HG02943 (cell line): ENCODE results near the gene TMEM18.

Source experiments
- ATAC-seq: cut with Tn5 transposase; IDR thresholded peaks from one replicate; pipeline ENCODE4 v1.9.1; 2021; ENCODE audit warnings: mild to moderate bottlenecking, low read depth, moderate library complexity; ENCODE audit not compliant: unreplicated experiment

Gene TMEM18

DNA sequence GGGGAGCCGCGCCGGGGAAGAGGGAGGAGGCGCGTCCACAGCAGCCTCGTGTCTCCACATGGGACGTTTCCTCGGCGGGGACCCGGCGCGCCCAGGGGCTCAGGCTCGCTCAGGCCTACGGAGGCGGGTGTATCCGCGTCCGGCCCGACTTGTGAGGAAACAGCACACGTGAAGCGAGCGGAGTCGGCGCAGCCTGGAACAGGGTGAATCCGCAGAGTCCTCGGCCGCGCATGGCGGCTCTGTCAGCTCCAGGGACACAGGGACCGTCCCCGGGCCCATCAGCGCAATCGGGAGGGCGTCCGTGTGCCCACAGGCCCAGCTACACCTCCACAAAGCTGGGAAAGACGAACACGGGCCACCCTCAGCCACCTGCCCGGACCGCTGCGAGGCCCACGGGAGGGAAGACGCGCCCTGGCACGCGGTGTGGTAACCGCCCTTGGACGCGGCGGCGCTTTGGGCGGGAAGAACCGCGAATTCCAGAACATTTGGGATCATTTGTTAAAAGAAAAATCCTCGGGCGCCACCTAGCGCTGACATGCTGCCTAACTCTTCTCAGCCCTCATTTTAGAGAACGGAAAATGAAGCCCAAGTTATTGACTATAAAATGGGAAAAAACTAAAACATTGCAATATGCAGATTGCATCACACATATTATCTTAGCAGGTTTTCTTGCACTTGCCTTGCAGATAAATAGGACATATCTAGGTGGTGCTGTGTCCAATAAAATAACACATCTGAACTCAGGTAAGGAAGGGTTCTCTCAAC lies 40.4 kb downstream of the TMEM18 start:
- ATAC-seq = no peak

DNA sequence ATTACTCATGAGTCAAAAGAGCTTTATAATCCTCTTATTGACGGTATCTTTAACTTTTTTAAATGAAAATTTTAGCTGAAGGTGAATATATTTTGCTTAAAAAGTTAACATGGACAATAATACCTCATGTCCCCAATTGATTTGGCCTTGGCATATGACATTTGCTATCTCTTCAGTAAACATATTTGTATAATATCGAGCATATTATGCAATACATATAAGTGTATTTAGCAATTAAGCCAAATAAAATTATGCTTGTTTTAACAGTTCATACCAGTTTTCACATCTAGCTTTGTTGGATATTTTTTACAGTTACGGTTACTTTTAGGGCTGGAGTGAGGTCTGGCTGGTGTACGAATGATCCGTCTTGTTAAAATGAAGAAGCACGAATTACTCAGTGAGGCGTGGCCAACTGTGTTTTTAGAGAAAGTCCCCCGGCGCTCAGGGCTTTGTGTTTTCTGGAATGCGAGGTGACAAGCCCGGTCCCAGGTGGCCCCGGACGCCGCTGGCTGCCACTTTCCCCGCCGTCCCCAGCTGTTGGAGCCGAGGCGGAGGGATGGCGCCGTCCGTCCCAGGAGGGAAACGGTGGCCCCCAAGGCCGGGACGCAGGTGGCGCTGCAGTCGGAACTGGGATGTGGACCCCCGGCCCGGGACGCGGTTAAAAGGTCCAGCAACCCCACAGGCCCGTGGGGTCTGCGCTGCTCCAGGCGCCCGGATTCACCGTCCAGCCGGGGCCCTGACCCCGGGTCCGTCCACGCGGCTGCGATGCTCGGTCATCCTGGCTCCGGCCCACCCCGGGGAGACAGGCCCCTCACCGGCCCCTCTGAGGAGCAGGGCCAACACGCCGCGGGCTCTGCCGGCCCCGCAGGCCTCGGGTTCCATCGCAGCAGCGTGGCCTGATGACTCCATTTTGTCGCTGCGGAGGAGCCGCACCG lies 41.3 kb downstream of the TMEM18 start:
- no peak for ATAC-seq

DNA sequence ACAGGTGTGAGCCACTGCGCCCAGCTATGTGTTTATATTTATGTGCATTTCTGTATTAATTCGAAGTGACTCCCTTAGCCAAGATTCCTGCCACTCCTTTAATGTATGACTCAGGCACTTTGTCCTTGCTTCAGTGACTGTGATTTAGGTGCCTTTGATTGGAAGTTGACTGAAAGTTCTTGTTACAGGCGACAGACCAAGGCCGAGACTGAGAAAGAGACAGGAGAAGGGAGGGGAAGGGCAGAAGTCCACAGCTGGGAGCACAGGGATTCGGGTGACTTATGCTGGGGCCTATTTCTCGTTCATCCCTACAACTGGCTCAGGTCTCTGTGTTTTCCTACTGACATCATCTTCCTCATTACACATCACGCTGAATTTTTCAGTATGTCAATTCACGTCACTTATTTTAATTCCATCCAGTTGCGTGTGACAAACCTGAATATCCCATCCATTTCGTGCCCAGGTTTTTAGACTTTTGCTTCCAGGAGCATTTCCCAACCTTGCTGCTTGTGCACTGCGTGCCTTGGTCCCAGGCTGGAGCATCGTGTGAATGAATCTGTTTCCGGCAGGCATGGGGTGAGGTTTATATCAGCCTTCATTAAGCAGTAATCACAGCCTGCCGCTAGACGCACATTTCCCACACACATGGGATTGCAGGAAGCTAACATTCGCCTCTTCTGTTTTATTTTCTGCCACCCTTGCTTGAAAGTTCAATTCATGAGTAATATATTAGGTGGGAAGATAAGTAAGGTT lies 42.4 kb downstream of the TMEM18 start:
- no peak for ATAC-seq

DNA sequence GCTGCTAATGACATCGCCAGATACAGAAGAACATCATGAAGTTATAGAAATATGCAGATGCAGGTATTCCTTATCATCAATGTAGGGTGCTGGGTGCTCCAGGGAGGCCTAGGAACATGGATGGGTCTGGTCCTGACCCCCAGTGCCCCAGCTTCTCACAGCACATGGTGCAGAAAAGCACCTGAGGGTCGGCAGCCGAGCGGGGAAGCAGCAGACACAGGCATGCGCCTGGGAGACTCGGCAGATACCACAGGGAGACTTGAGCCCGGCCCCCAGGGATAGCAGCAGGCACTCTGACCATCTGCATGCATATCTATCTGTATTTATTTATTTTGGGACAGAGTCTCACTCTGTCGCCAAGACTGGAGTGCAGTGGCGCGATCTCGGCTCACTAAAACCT lies 43.2 kb downstream of the TMEM18 start:
- ATAC-seq = no peak

DNA sequence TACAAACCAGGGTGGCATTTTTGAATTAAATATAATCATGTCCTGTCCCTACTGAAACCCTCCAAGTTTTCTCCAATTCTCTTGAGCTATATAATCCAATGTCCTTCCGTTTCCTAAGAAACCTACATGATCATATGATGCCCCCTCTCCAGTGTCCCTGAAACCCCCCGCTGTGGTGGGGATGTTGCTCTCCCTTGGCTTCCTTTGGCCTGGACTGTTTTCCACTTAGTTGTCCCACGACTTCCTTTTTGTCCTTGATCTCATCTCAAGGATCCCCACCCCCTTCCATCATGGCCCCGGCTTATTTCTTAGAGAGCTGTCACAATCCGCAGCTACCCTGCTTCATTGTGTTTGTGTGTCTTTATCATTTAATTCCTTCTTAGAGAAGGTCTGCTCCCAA lies 43.8 kb downstream of the TMEM18 start:
- no peak for ATAC-seq

DNA sequence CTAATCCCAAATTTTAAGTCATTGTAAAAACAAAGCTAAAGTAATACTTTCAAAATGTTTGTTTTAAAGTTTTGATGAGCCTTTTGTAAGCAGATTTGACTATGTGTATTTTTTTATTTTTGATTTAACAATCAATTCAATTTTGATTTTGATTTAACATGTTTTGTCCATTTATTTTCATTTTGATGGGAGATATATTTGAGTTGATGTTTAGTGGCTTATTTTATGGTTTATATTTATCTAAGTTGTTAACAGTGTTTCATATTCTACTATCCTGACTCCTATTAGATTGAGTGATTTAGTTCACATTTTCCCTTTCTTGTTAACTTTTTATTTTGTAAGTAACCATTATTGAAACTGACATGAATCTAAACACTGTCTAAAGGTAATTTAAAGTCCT lies 44.7 kb downstream of the TMEM18 start:
- no peak for ATAC-seq

DNA sequence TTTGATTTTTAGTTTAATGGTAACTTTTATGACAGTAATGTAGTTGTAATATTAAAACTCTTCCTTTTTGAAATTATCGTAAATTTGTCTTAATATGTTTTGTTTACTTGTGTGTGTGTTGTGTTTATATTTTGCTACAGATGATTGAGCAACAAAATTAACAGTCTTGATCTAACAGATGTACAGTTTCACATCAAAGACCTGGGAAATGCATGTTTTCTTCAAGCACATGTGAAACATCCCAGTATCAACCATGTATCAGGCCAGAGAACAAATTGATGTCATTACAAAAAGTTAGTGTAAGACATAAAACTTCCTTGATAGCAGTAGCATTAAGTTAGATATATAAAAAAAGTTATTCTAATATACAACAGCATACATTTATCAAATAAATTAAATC lies 45.5 kb downstream of the TMEM18 start:
- ATAC-seq = no peak

DNA sequence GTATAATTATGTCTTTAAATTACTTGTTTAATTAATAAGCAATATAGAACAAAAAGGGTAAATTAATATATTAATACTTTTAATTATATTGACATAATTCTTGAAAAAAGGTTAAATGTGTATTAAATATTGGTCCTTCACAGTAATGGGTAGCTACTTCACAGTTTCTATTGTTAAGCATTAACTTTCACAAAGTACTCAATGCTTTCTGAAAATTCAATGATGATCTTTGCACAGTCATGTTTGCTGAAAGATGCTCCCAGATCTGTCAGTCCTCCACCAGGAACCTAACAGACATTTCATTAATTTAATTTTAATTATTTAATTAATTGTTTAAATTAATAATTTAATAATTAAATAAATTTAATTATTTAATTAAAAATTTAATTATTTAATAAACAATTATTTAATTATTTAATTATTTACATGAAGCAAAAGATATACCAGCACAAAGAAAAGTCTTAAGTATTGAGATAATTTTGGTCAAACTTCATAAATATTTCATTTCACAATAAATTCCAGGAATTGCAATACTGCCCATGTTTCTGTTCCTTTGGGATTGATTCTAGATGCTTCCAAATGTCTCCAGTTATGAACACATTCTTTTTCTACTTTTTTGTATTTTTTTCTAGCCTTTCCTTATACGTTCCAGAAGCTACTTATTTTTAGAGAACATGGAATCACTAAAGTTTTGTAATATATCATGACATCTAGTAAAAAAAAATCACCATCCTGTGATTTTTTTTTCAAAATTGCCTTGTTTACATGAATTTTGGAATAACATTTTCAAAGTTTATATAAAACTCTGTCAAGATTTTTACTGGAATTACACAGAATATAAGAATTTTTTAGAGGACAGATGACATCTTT lies 46.5 kb downstream of the TMEM18 start:
- no peak for ATAC-seq

DNA sequence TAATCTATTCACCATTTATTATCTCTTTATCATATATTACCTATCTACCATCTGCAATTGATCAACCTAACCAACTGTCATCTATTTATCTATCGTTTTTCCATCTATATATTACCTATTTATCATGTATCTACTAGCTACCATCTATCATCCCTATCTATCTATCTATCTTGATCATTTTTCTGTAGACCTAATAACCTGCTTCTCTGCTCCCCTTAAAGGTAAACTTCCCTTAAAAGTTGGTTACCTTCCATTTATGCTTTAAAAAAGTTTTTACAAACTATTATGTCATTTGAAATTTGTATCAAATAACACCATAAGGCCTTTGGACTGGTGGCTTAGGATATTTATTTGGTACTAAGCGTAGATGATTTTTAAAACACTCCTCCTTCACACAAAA lies 47.2 kb downstream of the TMEM18 start:
- ATAC-seq = no peak

DNA sequence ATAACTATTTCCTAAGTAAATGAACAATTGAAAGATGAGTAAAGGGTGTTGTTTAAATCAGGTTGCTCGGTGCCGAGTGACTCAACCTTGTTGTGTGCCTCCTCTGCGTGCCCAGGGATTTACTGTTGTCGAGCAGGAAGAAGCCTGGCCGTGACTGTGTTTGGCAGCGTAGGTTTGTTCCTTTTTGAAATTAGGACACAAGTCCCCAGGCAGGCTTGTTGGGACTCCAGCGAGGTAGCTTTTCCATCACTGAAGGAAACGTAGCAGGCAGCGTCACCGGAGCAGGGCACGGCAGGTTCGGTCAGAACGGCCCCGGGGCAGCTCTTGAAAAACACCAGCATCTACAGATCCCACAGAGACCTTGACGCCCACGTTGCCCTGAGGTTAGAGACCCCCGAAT lies 48.6 kb downstream of the TMEM18 start:
- no peak for ATAC-seq

DNA sequence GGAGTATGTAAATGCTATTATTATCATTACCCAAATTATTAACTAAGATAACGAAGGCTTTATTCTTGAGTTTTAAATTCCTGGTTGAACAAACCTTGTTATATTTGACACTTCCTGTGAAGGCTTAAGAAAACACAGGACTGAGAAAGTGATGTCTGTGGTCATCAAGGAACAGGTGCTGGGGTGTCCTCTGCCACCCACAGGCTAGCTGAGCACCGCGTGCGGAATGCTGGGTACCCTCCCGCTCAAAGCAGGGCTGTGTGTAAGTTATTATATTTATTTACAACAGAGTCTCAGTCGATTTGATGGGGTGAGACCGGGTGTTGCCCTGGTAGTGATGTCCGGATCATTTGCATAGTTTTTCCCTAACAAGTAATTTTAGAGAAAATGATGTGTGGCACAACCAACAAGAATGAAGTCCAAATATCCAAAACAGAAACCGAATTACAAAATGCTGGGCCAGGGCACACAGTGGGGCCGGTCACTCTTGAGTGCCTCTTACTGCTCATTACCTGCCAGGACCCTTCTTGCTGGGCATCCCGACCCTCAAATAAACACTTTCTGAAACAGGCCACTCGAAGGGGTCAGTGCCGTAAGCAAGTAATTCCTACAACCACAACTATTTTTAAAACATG lies 49.2 kb downstream of the TMEM18 start:
- no peak for ATAC-seq

DNA sequence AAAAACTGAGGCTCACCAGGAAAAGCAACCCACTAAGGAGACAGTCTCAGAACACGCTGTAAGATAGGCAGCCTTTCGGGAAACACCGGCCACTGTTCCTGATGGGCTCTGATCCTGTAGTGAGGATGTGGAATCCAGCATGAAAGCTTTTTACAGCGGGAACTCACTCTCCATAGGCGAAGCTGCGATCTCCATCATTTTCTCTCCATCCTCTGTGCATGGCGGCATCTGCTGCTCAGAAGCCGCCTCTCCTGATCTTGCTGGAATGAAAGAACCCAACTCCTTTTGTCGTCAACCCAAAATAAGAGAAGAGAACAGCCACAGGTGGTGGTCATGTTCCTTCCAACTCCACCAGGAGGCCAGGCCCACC lies 49.9 kb downstream of the TMEM18 start:
- no peak for ATAC-seq

DNA sequence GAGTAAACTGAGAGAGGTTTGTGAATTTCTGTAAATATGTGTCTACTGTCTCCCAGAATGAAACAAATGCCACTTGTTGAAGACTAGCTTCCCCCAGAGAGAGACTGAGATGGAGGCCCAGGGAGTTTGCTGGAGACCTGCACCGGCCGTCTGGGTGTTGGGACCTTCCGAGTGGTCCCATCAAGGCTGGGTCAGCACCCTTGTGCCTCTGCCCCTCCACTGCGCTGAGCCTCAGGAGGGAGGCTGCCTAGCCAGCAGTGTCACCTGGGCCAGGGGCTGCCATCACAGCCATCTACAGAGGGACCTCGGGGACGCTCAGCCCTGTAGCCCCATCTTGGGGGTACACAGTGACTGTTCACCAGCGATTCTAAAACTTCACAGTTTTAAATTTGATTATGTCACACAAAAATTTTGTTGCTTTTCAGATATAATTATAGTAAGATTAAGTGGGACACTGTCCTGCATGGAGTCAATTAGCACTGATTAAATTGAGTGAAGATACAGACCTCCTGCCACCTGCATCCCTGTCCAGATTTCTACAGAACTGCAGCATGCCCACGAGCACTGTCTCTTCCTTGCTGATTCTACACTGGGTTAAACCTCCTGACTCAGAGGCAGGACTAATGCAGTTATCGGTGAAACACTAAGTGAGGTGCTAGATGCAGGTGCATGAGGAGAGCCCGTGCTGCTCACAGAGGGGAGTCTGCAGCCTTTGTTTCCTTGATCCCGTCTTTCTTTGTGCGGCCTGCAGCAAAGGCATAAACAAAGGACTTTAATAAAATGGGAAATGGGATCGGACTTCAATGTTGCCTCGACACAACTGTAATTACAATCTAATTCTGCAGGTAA lies 50.5 kb downstream of the TMEM18 start:
- ATAC-seq = no peak

DNA sequence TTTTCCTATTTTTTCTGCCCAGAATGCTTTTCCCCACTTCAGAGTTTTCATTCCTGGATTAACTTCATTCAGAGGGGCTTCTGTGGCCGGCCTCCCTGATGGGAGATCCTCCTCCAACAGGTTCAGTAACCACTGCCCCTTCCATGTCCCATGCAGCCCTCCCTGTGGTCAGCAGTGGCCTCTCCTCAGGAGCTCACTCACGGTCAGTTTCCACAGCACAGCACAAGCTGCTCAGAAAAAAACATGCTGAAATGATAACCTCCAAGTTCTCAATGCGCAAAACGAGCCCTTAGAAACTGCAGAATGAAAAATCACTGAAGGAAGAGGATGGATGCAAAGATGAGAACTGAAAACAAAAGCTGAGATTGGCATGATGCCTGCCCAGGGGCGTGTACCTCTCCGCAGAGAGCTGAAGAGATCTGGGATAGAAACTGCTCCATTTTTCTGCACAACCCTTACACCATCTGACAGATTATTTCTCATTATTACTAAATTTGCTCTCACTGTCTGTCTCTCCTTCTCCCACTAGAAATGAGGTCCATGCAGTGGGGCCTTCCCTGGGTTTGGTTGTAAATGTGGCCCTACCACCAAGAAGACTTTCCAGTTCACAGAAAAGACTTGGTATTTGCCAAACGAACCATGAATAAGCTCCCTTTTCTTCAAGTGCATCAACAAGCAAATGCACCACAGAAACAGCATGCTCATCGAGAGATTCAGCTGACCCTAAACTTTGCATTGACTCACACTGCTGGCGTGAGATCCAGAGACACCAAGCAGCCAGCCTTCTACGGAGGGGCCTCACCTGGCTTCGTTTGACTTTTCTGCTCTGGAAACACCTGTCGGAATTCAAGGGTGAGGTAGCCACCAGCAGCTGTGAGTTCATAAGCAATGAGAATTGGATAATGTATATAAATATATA lies 51.5 kb downstream of the TMEM18 start:
- no peak for ATAC-seq

DNA sequence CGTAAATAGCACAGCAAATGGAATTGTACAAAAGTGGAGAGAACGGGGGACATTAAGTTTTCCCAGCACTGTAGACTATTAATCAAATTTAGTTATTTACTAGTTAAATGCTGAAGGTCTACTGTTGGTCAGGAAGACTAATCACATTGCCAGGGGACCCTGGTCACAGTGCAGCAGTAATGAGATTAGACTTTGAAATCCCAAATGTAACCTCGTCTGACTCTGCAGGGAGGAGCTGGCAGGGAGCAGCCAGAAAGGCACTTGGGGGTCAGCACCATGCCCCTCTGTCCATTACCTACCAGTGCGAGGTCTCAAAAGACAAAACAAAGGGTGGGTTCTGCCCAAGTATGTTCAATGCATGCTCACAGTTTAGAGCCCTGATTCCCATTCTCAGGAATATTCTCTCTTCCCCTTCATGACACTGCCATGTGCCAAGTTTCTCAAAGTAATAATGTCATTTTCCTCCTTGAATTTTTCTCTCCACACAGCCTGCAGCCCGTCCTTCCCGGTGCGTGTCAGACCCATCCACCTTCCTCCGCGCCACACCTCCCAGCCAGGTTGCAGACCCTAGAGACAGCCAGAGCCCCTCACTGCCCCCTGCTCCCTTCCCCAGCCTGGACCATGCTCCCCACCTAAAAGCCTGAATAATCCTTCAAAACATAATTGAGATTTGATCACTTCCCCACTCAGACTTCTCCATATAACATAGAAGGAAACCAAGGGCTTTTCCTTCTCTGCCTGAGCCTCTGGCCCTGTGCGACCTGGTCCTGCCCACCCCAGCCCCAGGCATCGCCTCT lies 52.5 kb downstream of the TMEM18 start:
- ATAC-seq = no peak

DNA sequence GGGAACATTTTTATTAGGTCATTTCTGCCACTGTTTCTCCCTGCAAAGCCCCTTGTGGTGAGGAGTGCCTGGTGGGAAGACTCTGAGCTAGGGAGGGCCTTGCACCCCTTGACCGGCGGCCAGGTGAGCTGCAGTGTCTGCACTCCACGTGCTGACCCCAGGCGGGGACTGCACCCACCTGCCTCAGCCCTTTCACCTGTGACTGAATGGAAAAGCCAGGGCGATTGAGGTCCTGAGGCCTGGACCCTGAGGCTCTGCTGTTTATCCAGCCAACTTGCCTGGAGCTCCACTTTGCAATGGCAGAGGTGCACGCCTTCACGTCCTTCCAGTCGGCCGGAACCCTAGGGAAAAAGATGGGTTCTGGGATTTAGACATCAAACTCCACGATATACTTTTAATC lies 53.1 kb downstream of the TMEM18 start:
- ATAC-seq = no peak
